Lower leg skin (tissue), 4 donors: ENCODE results near the gene DHRS11. TPM values are rescaled to one million over a fixed set of nuclear protein-coding genes. Genes with fewer than 3 reads are reported as not detected.

Experiments
- DNase-seq, 2 donors: peaks; one replicate each; pipeline ENCODE4 v3.0.0-alpha.2; 2019; ENCODE audit warnings: low spot score in 2 of 2
- H3K4me3 ChIP-seq: fragments of 200-600 bp; sonication (generic); 2 replicates; pipeline ENCODE4 v1.5.1; 2017; ENCODE audit warnings: mild to moderate bottlenecking, low read depth; ENCODE audit not compliant: poor library complexity, severe bottlenecking
- POLR2A ChIP-seq, 2 donors: fragments of 450-650 bp; IDR thresholded peaks; one replicate each; pipeline ENCODE4 v1.6.1; 2016 to 2017; ENCODE audit warnings: antibody characterized with exemption in 2 of 2, mild to moderate bottlenecking in 1 of 2, moderate library complexity in 1 of 2
- WGBS, 2 donors: methylation state at CpG; one replicate each; pipeline ENCODE4 v1.1.5; 2018; 5-methylcytosine and 5-hydroxymethylcytosine counted together
- intact Hi-C: fragments of 100-400 bp; cut with DNase I; formaldehyde crosslinking; loops from one replicate; pipeline ENCODE4 v1.15.0; 2023; ENCODE audit warnings: low total_unique reads
- total RNA-seq, 4 donors: library from RNA; depleted of rRNA; stranded (reverse); fragments of >200 nt; gene quantifications; one replicate each; pipeline ENCODE4 v1.1.0, GENCODE V29; 2016
- TF ChIP-seq, protein P1 (sequence below), 3 donors: fragments of 450-650 bp; IDR thresholded peaks; one replicate each; pipeline ENCODE4 v1.5.1; 2016; ENCODE audit warnings: antibody characterized with exemption in 3 of 3, mild to moderate bottlenecking in 3 of 3, moderate library complexity in 2 of 3

DHRS11 gene
- total RNA-seq, 4 donors from 2014 or later, result 11.3 to 21.1 (median 14.9) TPM

DNA sequence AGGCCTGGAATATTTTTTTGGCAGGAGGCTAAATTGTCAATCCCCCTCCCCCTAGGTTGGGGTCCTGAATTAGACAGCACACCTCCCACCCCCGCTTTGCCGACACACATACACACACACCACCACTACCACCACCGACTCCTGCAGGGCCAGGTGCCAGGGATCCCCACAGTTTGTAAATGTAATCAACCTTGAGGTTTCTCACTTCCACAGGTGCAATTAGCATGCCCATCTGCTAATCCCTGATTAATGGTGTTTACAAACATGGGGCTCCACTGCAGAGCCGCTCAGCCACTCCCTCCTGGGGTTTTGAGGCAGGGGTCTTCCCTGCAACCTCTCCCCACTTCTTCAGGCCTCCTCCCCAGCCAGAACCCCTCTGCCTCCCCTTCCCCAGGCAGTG, 21.5 kb downstream of the DHRS11 start:
- WGBS, 2 donors, result 70% methylated on average over 4 of the region's 4 CpGs
- intact Hi-C loops, result no loop called here
- H3K4me3 ChIP-seq, result no peak overlapping the region
- TF ChIP-seq POLR2A (IDR thresholded peaks at IDR 0.05), result no peak
- TF ChIP-seq, protein P1, sequence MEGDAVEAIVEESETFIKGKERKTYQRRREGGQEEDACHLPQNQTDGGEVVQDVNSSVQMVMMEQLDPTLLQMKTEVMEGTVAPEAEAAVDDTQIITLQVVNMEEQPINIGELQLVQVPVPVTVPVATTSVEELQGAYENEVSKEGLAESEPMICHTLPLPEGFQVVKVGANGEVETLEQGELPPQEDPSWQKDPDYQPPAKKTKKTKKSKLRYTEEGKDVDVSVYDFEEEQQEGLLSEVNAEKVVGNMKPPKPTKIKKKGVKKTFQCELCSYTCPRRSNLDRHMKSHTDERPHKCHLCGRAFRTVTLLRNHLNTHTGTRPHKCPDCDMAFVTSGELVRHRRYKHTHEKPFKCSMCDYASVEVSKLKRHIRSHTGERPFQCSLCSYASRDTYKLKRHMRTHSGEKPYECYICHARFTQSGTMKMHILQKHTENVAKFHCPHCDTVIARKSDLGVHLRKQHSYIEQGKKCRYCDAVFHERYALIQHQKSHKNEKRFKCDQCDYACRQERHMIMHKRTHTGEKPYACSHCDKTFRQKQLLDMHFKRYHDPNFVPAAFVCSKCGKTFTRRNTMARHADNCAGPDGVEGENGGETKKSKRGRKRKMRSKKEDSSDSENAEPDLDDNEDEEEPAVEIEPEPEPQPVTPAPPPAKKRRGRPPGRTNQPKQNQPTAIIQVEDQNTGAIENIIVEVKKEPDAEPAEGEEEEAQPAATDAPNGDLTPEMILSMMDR (IDR thresholded peaks at IDR 0.05), result no peak
- no peak for DNase-seq

DNA sequence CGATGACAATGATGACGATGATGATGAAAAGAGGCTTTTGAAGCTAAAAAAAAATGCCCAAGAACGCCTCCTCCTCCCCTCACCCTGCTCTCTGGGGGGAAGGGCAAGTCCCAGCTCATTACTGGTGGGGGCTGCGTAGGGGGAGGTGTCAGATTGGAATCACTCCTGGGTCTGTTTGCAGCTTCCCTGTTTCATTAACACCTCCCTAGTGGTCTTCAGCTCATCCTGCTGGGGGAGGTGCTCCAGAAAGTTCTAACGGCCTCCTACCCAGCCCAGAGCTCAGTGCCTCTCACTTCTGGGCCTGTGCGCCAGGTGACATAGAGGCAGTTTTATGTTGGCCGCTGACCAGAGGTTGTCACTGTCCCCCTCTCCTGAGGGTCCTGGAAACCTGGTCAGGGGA, 22.4 kb downstream of the DHRS11 start:
- intact Hi-C loops, result no loop called here
- no peak overlapping the region for H3K4me3 ChIP-seq
- DNase-seq, result no peak
- TF ChIP-seq POLR2A (IDR thresholded peaks at IDR 0.05), result no peak
- TF ChIP-seq, protein P1 (IDR thresholded peaks at IDR 0.05), result no peak
- WGBS, 2 donors, result 70 to 76% methylated on average over 7 of the region's 7 CpGs

DNA sequence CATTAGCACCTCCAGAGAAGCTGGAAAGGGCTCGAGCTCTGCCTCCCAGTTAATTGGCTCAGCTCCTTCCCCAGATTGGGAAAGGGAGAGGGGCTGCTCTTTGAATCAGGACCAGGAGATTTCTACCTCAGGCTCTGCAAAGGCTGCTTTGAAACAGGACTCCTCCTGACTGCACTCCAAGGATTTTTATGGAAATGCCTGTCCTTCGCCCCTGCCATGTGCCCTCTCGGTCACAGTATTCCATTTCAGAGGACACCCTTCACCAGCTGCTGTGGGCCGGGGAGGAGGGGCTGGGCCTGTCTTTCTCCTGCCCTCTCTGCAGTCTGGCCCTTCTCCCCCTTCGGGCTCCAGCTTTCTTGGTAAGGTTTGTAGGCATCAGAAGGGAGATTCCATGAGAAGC, 23.3 kb downstream of the DHRS11 start:
- DNase-seq, result no peak
- no peak for TF ChIP-seq POLR2A (IDR thresholded peaks at IDR 0.05)
- TF ChIP-seq, protein P1 (IDR thresholded peaks at IDR 0.05), result no peak
- 54 to 70% methylated on average over 5 of the region's 5 CpGs for WGBS, 2 donors
- no peak overlapping the region for H3K4me3 ChIP-seq
- intact Hi-C loops, result no loop called here

DNA sequence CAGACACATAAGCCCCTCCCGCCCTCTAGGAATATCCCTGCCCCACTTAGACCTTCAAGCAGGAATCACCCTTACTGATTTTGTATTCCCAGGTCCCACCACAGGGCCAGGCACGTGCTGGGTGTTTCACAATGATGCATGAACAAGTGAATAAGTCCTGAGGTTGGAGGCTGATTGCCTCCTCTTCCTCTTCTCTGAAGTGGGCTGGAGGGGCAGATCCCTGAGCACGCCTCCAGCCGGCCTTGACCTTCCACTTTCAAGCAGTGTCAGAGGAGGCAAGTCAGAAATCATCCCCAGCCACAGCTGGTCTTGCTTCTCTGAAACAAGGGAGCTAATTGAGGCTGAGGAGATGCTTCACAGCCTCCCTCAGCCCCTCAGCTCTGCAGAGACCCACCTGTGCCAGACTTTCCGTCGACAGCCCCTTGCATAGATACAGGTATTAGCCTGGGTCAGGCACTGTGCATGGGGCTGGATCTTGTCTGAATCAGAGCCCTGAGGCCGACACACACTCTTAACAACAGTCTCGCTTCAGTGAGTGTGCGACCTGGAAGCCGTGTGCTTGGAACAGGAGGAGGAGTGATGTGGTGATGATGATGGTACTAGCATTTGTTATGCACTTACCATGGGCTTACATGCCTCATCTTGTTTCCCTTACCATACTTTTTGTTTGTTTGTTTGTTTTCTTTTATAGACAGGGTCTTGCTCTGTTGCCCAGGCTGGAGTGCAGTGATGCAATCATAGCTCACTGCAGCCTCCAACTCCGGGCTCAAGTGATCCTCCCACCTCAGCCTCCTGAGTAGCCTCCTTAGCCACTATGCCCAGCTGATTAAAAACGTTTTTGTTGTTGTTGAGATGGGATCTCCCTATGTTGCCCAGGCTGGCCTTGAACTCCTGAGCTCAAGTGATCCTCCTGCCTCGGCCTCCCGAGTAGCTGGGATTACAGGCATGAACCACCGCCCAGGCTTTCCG, 24.7 kb downstream of the DHRS11 start:
- no peak for TF ChIP-seq POLR2A (IDR thresholded peaks at IDR 0.05)
- TF ChIP-seq, protein P1 (IDR thresholded peaks at IDR 0.05), result no peak
- 78 to 82% methylated on average over 15 to 16 of the region's 16 CpGs for whole genome bisulfite sequencing, 2 donors
- intact Hi-C loops, result no loop called here
- no peak overlapping the region for H3K4me3 ChIP-seq
- DNase-seq, result no peak

DNA sequence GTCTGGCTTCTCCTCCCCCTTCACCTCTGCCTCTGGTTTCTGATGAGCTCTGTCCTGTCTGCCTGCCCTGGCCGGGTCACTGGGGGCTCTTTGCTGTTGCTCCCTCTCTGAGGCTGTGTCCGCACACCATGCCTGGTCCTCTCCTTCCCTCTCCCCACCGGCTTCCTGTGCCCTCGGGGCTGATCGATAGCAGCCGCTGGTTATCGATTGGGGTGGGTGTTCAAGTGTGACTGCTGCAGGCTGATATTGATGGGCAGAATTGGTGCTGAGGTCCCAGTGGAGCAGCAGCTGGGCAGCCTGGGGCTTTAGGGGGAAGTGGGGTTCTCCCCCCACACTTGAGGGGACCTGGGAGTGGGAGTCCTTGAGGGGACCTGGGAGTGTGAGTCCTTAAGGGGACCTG, 26.1 kb downstream of the DHRS11 start:
- WGBS, 2 donors, result 80 to 87% methylated on average over 7 of the region's 7 CpGs
- H3K4me3 ChIP-seq, result no peak overlapping the region
- no peak for TF ChIP-seq POLR2A (IDR thresholded peaks at IDR 0.05)
- TF ChIP-seq, protein P1 (IDR thresholded peaks at IDR 0.05), result no peak
- no peak for DNase-seq
- intact Hi-C loops, result no loop called here
